MV-4-11 (cell line): ENCODE data around the gene DOK3.

ENCODE experiments used
- DNase-seq: peaks from one replicate; lab custom pipeline; 2025; lab: John Stamatoyannopoulos, UW

Gene DOK3

GRCh38 chr5:177509381-177509951 is at the start of gene DOK3:
DOK3 (minus strand) TSS chr5:177509826; CDS start chr5:177509540, 286 bp downstream.
- DNase-seq, result peak; percentile 62

- DNase-seq, result no peak
Measured at GRCh38 chr5:177557796-177558195, 48.2 kb upstream of the DOK3 start.

- DNase-seq, result peak; percentile 5
Measured at GRCh38 chr5:177557041-177557647, 47.5 kb upstream of the DOK3 start.

GRCh38 chr5:177555665-177556064 is 46.0 kb upstream of the DOK3 start:
- no peak for DNase-seq

DNA sequence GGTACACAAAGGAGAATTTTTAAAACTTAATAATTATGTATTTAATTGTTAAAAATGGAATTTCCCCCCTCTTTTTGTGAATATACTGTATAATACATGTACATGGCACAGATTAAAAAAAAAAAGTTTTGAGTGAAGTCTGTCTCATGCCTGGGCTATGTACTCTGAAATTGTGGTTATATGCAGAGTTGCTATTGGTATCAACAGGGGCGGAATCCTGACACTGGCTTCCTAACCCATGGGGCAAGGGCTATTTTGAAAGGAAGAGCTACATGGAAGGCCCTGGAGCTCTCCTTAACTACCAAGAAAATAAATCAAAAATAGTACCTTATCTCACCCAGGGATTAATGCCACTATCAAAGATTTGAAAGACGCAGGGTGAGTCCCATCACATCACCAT is 45.6 kb upstream of the DOK3 start:
- DNase-seq, result no peak

DNA sequence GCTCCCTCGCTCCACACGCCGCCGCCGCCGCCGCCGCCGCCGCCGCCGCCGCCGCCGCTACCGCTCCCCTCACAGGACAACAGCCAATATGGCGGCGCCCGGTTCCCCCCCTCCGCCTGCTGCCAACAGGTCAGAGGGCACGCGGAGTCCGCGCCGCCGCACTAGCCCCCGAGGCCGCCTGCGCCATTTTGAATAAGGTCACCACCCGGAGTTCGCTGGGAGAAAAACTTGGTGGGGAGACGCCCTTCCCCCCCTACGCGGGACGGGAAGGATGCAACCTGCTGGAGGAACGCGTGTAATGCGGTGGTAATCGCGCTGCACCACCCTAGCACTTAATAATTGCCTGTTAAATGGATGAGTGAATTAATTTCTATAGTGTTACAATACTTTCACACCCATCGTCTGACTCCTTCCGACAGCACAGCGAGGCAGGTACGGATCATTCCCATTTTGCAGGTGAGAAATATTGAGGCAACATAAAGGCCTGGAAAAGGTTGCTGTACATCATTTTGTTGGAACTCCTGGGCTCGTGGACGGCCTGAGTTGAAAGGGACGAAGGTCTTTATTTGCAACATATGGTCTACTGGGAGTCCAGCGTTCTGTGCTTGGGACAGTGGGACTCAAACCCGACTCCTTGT is 45.0 kb upstream of the DOK3 start, which contains the start of gene FAM193B:
Gene FAM193B, minus strand, starts transcription at position 90 of the 638 bp plus-strand sequence. CDS start 105 bp downstream, outside the sequence.
- DNase-seq, result peak; percentile 85

- DNase-seq, result no peak
Measured at GRCh38 chr5:177553671-177554429, 44.2 kb upstream of the DOK3 start.

DNA sequence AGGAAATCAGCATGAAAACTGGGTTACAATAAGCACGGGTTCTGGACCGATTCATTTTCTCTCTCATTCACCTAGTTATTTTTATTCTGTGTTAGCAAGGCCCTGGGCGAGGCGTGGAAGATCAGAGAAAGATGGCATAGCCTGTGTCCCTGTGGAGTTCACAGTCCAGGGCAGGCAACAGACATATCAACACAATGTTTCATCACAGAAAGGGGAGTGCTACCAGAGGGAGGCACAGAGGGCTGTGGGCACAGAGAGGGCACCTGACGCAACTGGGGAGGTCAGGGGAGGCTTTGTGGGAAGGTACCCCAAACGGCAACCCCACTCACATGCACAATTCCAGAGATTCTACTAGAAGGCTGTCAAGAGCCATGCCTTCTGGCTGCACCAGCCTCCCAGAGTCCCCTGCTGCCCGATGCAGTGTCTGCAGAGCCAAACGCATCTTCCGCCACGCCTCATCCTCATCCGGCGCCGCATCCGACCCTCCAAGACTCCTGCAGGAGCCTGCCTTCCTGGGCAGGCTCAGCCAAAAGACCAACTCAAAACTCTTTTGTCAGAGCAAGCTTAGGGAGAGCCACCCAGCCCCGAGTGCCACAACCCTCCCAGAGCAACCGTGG is 43.3 kb upstream of the DOK3 start:
- DNase-seq, result no peak

- DNase-seq, result peak; percentile 37
Measured at GRCh38 chr5:177550122-177550521, 40.5 kb upstream of the DOK3 start.

DNA sequence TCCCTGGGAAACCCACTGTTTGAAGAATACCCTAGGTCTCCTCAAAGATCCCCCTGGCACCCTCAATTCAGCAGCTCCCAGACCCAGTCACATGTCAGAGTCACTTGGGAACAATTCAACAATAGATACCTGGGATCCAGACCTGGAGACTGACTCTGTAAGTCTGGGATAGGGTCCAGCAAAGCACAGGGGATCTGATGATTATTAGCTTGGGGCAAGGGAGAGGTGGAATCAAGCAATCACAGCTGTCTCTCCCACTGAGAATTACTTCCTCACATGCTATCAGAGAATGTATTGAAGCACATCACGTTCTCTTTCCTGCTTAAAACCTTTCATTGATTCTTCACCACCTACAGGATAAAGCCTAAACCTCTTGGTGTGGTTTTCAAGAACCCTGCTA is 38.9 kb upstream of the DOK3 start:
- no peak for DNase-seq

DNA sequence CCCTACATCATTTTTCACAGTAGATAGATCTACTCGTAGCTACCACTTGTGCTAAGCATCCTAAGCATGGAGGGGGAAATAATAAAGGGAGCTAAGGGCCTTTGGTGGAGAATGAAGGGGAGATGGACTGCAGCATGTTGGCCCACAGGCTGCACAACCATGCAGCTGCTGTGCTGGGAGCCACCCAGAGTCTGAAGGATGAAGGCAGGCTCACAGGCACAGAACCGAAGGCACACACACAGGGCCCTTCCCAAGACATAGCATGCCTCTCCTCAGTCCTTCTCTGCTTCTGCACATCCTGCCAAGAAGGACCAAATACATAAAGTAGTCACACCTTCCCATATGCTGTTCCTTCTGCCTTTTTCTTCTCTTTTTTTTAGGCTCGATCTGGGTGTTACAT is 38.1 kb upstream of the DOK3 start:
- no peak for DNase-seq

- peak; percentile 80 for DNase-seq
Measured at GRCh38 chr5:177546258-177546741, 36.7 kb upstream of the DOK3 start.

DNA sequence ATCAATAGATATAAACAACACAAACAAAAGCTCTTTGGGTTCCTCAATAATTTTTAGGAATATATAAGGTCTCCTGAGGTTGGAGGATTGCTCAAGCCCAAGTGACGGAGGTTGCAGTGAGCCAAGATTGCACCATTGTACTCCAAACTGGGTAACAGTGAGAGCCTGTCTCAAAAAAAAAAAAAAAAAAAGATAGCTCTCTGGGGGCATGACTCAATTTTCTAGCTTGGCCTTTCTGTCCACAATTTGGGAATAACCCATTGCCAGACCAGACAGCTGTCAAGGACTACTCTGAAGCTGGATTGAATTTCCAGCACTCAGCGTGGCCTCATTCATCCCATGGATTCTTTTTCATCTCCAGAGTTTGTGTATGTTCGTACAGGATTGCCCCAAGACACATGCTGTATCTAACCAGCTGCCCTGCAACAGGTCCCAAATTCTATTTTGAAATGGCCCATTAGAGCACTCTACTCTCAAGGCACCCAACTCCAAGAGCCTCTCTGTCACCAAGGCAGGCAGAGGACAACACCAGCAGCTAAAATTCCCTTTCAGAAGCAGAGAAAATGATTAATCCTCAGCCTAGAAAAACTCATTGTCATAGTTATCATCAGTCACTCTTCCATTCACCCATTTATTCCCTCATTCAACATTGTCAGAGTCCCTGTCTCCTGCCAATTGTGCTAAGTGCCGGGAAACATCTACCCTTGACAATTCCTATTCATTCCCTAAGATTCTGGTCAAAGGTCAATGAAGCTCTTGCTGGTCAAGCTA is 36.0 kb upstream of the DOK3 start:
- DNase-seq, result peak; percentile 86

DNA sequence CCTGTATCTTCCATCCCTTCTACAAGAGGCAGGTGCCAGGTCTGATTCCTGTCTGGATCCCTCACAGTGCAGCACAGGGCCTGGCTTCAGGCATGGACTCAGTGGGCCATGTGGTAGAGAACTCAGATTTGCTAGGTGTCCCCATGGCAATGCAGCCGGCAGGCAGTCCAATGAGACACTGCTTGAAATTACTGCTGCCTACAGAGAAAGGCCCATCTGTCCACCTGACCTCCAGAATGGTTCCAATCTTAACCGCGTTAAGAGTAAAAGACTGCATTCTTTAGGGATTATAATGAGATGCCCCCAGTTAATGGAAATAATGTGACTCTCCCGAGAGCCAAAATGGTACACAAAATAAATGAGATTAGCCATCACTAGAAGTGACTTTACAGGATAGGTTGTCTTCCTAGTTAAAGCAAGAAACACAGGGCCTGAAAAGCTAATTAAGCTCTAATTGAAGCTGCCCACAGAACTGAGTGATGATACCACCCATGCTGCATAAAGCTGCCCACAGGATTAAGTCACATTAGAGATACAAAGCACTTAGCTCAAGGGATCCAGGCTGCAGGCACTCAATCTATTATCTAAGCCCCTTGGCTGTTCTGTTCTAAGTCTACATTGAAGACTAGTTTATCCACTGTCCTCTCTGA is 33.3 kb upstream of the DOK3 start:
- DNase-seq, result no peak

DNA sequence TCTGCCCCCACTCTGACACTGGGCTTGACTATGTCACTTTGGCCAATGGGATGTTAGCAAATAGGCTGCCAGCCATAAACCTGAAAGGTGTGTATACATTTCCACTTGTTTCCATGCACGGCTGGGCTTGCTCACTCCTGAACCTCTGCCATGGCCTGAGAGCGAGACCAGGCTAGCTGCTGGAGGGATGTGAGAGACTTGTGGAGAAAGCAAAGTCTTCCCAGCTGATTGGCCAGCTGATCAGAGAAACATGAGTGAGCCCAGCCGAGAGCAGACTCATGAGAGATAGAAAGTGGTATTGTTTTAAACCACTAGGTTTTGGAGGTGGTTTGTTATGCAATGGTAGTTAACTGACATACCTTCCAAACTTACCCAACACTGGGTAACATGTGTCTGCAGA is 30.8 kb upstream of the DOK3 start:
- peak; percentile 44 for DNase-seq

DNA sequence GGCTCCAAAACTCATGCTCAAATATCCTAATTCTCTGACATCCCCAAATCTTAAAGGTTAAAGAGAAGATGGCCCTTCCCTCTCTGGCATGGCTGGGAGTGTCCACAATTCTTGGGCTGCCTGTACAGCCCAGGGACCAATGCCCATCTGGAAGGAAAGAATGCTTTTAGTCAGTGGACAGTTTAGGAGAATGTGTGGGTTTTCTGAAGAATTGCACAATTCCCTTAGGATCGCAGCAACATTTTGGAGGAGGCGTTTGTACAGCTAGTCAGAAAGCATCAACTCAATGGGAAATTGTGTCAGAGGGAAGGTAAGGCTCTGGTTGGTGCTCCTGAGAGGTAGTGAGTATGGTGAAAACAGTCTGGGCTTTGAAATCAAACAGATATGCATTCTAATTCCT is 29.8 kb upstream of the DOK3 start:
- no peak for DNase-seq

DNA sequence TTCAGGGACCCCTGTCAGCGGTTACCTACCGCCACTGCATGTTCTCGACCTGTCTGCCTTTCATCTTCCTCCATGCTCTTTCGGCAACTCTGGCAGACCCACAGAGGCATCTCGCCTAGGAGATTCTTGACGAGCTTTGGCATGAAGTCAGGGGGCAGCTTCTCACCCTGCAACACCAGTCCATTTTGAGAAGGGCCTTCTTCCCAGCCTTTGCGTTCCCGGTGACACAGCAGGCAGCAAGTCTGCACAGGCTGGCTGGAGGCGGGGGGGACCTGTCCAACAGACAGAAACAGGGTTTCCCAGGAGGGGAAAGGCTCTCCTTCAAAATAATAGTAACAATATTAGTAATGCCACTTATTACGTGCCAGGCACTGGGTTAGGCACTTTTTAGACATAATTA is 29.2 kb upstream of the DOK3 start:
- no peak for DNase-seq

- no peak for DNase-seq
Measured at GRCh38 chr5:177537389-177538361, 28.0 kb upstream of the DOK3 start.

DNA sequence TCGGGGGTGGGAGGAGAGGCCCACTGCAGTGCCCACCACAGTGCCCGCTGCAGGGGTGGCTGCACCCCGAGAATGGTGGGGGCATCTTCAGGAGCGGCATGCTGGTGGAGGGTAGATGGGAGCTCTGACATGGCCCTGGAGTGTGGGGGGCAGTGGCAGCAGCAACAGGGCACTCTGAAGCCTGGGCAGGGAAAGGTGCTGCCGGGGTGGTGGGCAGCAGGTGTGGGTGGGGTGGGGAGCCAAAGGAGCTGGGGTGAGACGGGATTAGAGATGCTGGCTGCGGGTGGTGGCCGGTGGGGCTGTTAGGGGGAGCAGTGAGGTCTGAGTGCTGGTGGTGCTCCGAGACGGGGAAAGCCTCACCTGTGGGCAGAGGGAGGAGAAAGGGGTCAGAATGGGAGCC is 26.8 kb upstream of the DOK3 start:
- no peak for DNase-seq

- DNase-seq, result no peak
Measured at GRCh38 chr5:177535125-177535524, 25.5 kb upstream of the DOK3 start.
